ENCODE results near the gene PUDP. TPM values are rescaled to one million over a fixed set of nuclear protein-coding genes. Genes with fewer than 3 reads are reported as not detected.

Gene PUDP
- 10 to 100 TPM; 19.4 to 37.2 TPM for total RNA-seq
- 22.9 TPM for polyA plus RNA-seq (2013, experiment 1 of 2)
- polyA plus RNA-seq (2013, experiment 2 of 2) = 21.0 TPM
- long read RNA-seq, experiment 1, transcript PUDP-201 (4 exons, 2,140 nt) = major isoform, 5 of 10 reads
- long read RNA-seq, experiment 1, partial matches to known transcripts = 4 of 10 reads
- long read RNA-seq, experiment 1, other reads (novel, unspliced or antisense) = 1 of 10 reads
- long read RNA-seq, experiment 2, transcript PUDP-201 (4 exons, 2,140 nt) = major isoform, 19 of 25 reads
- long read RNA-seq, experiment 2, partial matches to known transcripts = 1 of 25 reads
- long read RNA-seq, experiment 2, other reads (novel, unspliced or antisense) = 4 of 25 reads
- long read RNA-seq, experiment 3, transcript PUDP-201 (4 exons, 2,140 nt) = major isoform, 163 of 177 reads
- long read RNA-seq, experiment 3, partial matches to known transcripts = 7 of 177 reads
- long read RNA-seq, experiment 3, other reads (novel, unspliced or antisense) = 3 of 177 reads
- long read RNA-seq, experiment 4, transcript PUDP-201 (4 exons, 2,140 nt) = major isoform, 30 of 42 reads
- long read RNA-seq, experiment 4, partial matches to known transcripts = 11 of 42 reads
- long read RNA-seq, experiment 4, other reads (novel, unspliced or antisense) = 1 of 42 reads

GRCh38 chrX:7147978-7148854, at the start of gene PUDP:
Gene PUDP, minus strand, starts transcription at chrX:7148153. Its CDS starts 40 bp downstream, at chrX:7148113.
- DNase-seq = peak; percentile 90
- Mint-ChIP-seq H3K4me1 (peaks cover 9% of the 10 kb centered on the region), H3K27ac (peak within 1 kb of the TSS; percentile 91), H3K36me3 (ENCODE audit: low read depth) (no peaks in the 10 kb centered on the region), H3K4me3 (peak within 1 kb of the TSS; percentile 80), H3K27me3 (ENCODE audit: insufficient read depth) (peaks cover 4% of the 10 kb centered on the region), H3K9me3 (no peaks in the 10 kb centered on the region)
- Histone ChIP-seq H3K4me1 (ENCODE audit: control insufficient read depth, insufficient read depth, low read length) (no peaks in the 10 kb centered on the region), H3K9me3 (ENCODE audit: control insufficient read depth, low read length) (no peaks in the 10 kb centered on the region), H3K36me3 (ENCODE audit: control insufficient read depth, insufficient read depth, low read length) (no peaks in the 10 kb centered on the region), H3K27me3 (ENCODE audit: control insufficient read depth, insufficient read depth, low read length, poor library complexity, severe bottlenecking) (no peaks in the 10 kb centered on the region), H3K9ac (ENCODE audit: extremely low read depth, low read length, poor library complexity, severe bottlenecking) (peak within 1 kb of the TSS; percentile 60), H3K4me3 (ENCODE audit: low read length) (peak within 1 kb of the TSS; percentile 90), H3K27ac (ENCODE audit: low read depth, low read length) (peak within 1 kb of the TSS; percentile 66)
- WGBS, 2 experiments (ENCODE audit: insufficient coverage in 1 of 2, insufficient read length in 1 of 2) = 0% methylated on average over 11 to 73 of the region's 76 CpGs
- peak; percentile 48 for TF ChIP-seq CTCF (conservative IDR thresholded peaks at IDR 0.05)

- Histone ChIP-seq H3K4me3 (ENCODE audit: low read length) (no peak overlapping the region), H3K9ac (ENCODE audit: extremely low read depth, low read length, poor library complexity, severe bottlenecking) (no peak overlapping the region), H3K4me1 (ENCODE audit: control insufficient read depth, insufficient read depth, low read length) (no peaks in the 10 kb centered on the region), H3K27me3 (ENCODE audit: control insufficient read depth, insufficient read depth, low read length, poor library complexity, severe bottlenecking) (no peaks in the 10 kb centered on the region), H3K27ac (ENCODE audit: low read depth, low read length) (no peak overlapping the region), H3K9me3 (ENCODE audit: control insufficient read depth, low read length) (peaks cover 2% of the 10 kb centered on the region), H3K36me3 (ENCODE audit: control insufficient read depth, insufficient read depth, low read length) (no peaks in the 10 kb centered on the region)
- Mint-ChIP-seq H3K4me3 (no peak overlapping the region), H3K27ac (no peak overlapping the region), H3K4me1 (peaks cover 4% of the 10 kb centered on the region), H3K36me3 (ENCODE audit: low read depth) (peaks cover 9% of the 10 kb centered on the region), H3K27me3 (ENCODE audit: insufficient read depth) (no peaks in the 10 kb centered on the region), H3K9me3 (peaks cover 10% of the 10 kb centered on the region)
- no peak for TF ChIP-seq CTCF (conservative IDR thresholded peaks at IDR 0.05)
- WGBS, 2 experiments (ENCODE audit: insufficient coverage in 1 of 2, insufficient read length in 1 of 2) = 98% methylated on average over 9 of the region's 11 CpGs; no CpG with 5 or more reads in 1 of the 2 experiments
- DNase-seq = no peak
These were observed 46.7 kb upstream of the PUDP start for GRCh38 chrX:7194606-7195005.

GRCh38 chrX:7192871-7193270, 44.9 kb upstream of the PUDP start:
- Mint-ChIP-seq H3K36me3 (ENCODE audit: low read depth) (peaks cover 15% of the 10 kb centered on the region), H3K4me3 (no peak overlapping the region), H3K27me3 (ENCODE audit: insufficient read depth) (no peaks in the 10 kb centered on the region), H3K27ac (no peak overlapping the region), H3K4me1 (peaks cover 12% of the 10 kb centered on the region), H3K9me3 (peaks cover 22% of the 10 kb centered on the region)
- no peak for TF ChIP-seq CTCF (conservative IDR thresholded peaks at IDR 0.05)
- peaks cover 8% of the 10 kb centered on the region for H3K9me3 ChIP-seq (ENCODE audit: control insufficient read depth, low read length)
- no peak overlapping the region for H3K4me3 ChIP-seq (ENCODE audit: low read length)
- no peaks in the 10 kb centered on the region for H3K4me1 ChIP-seq (ENCODE audit: control insufficient read depth, insufficient read depth, low read length)
- DNase-seq = no peak
- no peak overlapping the region for H3K9ac ChIP-seq (ENCODE audit: extremely low read depth, low read length, poor library complexity, severe bottlenecking)
- H3K36me3 ChIP-seq (ENCODE audit: control insufficient read depth, insufficient read depth, low read length) = no peaks in the 10 kb centered on the region
- no peaks in the 10 kb centered on the region for H3K27me3 ChIP-seq (ENCODE audit: control insufficient read depth, insufficient read depth, low read length, poor library complexity, severe bottlenecking)
- no peak overlapping the region for H3K27ac ChIP-seq (ENCODE audit: low read depth, low read length)
- 86% methylated on average over 5 of the region's 7 CpGs; no CpG with 5 or more reads in 1 of the 2 experiments for WGBS, 2 experiments (ENCODE audit: insufficient coverage in 1 of 2, insufficient read length in 1 of 2)
